ENCODE data around the gene PPP1R9A.

PPP1R9A gene

GRCh38 chr7:95267754-95268153 lies 360.4 kb downstream of the PPP1R9A start:
- Histone ChIP-seq H3K9me3 (ENCODE audit: control insufficient read depth, low read length) (no peaks in the 10 kb centered on the region), H3K9ac (ENCODE audit: low read length) (no peak overlapping the region), H3K4me1 (ENCODE audit: control insufficient read depth, insufficient read depth, low read length) (peaks cover 6% of the 10 kb centered on the region), H3K4me3 (ENCODE audit: low read length) (no peak overlapping the region), H3K27me3 (ENCODE audit: control insufficient read depth, insufficient read depth, low read length) (no peaks in the 10 kb centered on the region), H3K36me3 (ENCODE audit: control insufficient read depth, insufficient read depth, low read length) (no peaks in the 10 kb centered on the region)

DNA sequence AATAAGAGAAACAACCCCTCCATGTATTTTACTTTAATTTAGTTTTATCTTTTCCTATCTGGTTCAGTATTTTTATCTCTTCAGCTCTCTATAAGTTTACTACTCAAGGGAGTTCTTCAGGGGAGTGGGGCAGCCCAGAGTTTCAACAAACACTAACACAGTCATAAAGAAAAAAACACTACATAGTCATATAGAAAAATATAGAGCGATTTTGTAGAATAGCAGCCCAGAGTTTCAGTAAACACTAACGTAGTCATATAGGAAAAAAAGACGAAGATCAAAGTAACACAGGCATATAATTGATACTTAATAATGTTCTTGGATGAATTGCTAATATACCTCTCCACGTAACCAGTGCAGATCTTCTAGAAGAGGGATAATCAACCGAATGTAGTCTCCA lies 362.2 kb downstream of the PPP1R9A start:
- Histone ChIP-seq H3K4me3 (ENCODE audit: low read length) (no peak overlapping the region), H3K27me3 (ENCODE audit: control insufficient read depth, insufficient read depth, low read length) (no peaks in the 10 kb centered on the region), H3K9me3 (ENCODE audit: control insufficient read depth, low read length) (no peaks in the 10 kb centered on the region), H3K4me1 (ENCODE audit: control insufficient read depth, insufficient read depth, low read length) (peaks cover 6% of the 10 kb centered on the region), H3K36me3 (ENCODE audit: control insufficient read depth, insufficient read depth, low read length) (no peaks in the 10 kb centered on the region), H3K9ac (ENCODE audit: low read length) (no peak overlapping the region)

DNA sequence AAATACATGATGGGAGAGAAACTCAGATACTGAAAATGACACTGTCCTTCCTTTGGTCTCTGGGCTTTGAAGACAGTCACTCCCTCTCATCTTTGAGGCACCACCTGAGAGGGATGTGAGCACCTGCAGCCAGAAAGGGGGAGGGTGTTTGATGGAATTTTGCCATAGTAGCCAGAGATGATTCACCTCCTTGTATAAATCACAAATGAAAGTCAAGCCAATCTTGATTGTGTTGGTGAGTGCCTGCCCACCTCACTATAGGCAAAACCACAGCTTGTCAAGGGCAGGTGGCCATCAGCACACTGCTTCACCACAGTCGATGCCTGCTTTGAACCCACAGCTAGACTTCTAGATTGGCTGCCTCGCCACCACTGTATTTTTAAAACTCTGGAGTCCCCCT lies 368.7 kb downstream of the PPP1R9A start:
- Histone ChIP-seq H3K36me3 (ENCODE audit: control insufficient read depth, insufficient read depth, low read length) (no peaks in the 10 kb centered on the region), H3K27me3 (ENCODE audit: control insufficient read depth, insufficient read depth, low read length) (no peaks in the 10 kb centered on the region), H3K9ac (ENCODE audit: low read length) (no peak overlapping the region), H3K4me1 (ENCODE audit: control insufficient read depth, insufficient read depth, low read length) (peaks cover 2% of the 10 kb centered on the region), H3K9me3 (ENCODE audit: control insufficient read depth, low read length) (no peaks in the 10 kb centered on the region), H3K4me3 (ENCODE audit: low read length) (no peak overlapping the region)

DNA sequence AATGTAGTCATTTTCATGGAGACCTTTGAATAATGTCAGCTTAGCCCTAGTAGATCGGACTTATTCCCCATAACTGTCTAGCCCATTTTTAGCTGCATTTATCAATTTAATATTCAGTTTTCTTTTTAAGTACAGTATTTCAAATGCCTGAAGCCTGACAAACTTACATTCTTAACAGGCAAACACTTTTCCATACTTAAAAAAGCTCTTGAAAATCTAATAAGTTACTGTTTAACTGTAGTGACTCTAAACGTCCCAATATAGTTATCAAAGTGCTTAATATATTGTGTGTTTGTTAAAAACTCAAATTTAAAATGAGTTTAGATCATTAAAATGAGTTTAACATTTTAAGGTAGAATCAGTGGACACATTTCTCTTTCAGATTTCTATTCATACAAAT lies 372.0 kb downstream of the PPP1R9A start:
- no peaks in the 10 kb centered on the region for H3K27me3 ChIP-seq (ENCODE audit: control insufficient read depth, insufficient read depth, low read length)
- H3K9me3 ChIP-seq (ENCODE audit: control insufficient read depth, low read length): no peaks in the 10 kb centered on the region
- no peak overlapping the region for H3K9ac ChIP-seq (ENCODE audit: low read length)
- no peaks in the 10 kb centered on the region for H3K4me1 ChIP-seq (ENCODE audit: control insufficient read depth, insufficient read depth, low read length)
- H3K36me3 ChIP-seq (ENCODE audit: control insufficient read depth, insufficient read depth, low read length): no peaks in the 10 kb centered on the region
- no peak overlapping the region for H3K4me3 ChIP-seq (ENCODE audit: low read length)

GRCh38 chr7:95286096-95286495 lies 378.7 kb downstream of the PPP1R9A start:
- no peaks in the 10 kb centered on the region for H3K27me3 ChIP-seq (ENCODE audit: control insufficient read depth, insufficient read depth, low read length)
- no peak overlapping the region for H3K9ac ChIP-seq (ENCODE audit: low read length)
- H3K4me3 ChIP-seq (ENCODE audit: low read length): no peak overlapping the region
- no peaks in the 10 kb centered on the region for H3K4me1 ChIP-seq (ENCODE audit: control insufficient read depth, insufficient read depth, low read length)
- no peaks in the 10 kb centered on the region for H3K9me3 ChIP-seq (ENCODE audit: control insufficient read depth, low read length)
- H3K36me3 ChIP-seq (ENCODE audit: control insufficient read depth, insufficient read depth, low read length): no peaks in the 10 kb centered on the region

DNA sequence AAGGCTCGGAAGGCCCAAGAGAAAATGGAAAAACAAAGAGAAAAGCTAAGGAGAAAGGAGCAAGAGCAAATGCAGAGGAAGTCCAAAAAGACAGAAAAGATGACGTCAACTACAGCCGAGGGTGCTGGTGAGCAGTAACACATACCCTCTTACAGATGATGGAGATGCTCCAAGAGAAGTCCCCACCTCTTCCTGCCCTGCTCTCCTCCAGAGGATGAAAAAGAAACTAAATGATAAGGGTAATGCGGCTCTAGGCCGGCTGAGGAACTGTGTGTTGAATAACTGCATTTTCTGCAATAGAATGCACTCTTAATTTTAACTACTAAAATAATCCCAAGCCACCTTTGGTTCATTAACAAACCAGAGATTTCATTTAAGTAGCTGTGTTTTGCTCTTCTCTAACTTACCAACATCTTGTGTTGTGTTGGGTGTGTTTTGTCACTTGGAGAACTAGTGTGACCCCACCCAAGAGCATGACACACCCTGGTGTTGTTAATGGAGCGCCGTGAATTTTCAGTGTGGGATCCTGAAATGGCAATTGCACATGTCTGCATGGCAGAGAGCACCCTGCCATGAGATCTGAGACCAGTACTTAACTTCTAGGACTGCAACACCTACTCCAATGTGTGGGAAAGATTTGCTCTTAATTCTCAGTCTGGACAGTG lies 382.9 kb downstream of the PPP1R9A start:
- no peaks in the 10 kb centered on the region for H3K9me3 ChIP-seq (ENCODE audit: control insufficient read depth, low read length)
- H3K27me3 ChIP-seq (ENCODE audit: control insufficient read depth, insufficient read depth, low read length): no peaks in the 10 kb centered on the region
- no peaks in the 10 kb centered on the region for H3K4me1 ChIP-seq (ENCODE audit: control insufficient read depth, insufficient read depth, low read length)
- H3K9ac ChIP-seq (ENCODE audit: low read length): no peak overlapping the region
- no peaks in the 10 kb centered on the region for H3K36me3 ChIP-seq (ENCODE audit: control insufficient read depth, insufficient read depth, low read length)
- no peak overlapping the region for H3K4me3 ChIP-seq (ENCODE audit: low read length)

DNA sequence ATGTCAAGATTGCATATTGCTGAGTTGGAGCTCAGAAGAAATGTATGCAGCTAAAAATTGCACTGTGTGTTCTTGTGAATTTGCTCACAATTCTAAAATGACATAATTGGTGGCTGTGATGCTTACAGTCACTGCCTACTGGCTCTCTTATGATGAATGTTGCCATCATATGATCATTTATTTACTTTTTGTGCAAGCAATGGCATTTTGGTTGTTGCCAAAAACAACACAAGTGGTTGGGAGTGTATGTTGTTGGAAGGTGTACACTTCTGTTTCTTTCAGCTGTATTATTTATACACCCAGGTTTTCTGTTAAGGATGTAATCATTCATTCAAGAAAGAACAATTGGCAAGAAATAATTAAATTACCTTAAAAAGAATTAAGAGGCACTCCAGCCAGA lies 388.0 kb downstream of the PPP1R9A start:
- H3K4me3 ChIP-seq (ENCODE audit: low read length): no peak overlapping the region
- H3K9ac ChIP-seq (ENCODE audit: low read length): no peak overlapping the region

DNA sequence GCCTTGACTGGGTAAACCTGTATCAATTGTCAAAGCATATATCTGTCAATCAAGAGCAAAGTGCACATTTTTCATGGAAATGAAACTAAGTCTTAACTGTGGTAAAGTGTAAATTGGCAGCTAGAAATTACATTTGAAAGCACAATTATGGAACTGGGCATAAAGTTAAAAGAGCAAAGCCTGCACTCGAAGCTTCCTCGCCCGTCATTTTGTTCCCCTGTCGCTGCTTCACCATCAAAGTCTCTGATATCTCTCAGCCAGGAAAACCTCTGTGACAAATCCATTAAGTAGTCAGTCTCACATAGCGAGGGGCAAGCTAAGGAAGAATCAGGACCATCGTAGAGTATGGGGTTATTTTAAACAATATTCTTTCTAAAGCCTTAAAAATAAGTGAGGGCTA lies 389.1 kb downstream of the PPP1R9A start:
- no peaks in the 10 kb centered on the region for H3K4me1 ChIP-seq (ENCODE audit: control insufficient read depth, insufficient read depth, low read length)
- no peak overlapping the region for H3K9ac ChIP-seq (ENCODE audit: low read length)
- no peaks in the 10 kb centered on the region for H3K9me3 ChIP-seq (ENCODE audit: control insufficient read depth, low read length)
- H3K4me3 ChIP-seq (ENCODE audit: low read length): no peak overlapping the region
- no peaks in the 10 kb centered on the region for H3K27me3 ChIP-seq (ENCODE audit: control insufficient read depth, insufficient read depth, low read length)
- no peaks in the 10 kb centered on the region for H3K36me3 ChIP-seq (ENCODE audit: control insufficient read depth, insufficient read depth, low read length)

More for the DNA sequence above, 388.0 kb downstream of the PPP1R9A start:
- no peaks in the 10 kb centered on the region for H3K4me1 ChIP-seq (ENCODE audit: control insufficient read depth, insufficient read depth, low read length)
- no peaks in the 10 kb centered on the region for H3K36me3 ChIP-seq (ENCODE audit: control insufficient read depth, insufficient read depth, low read length)
- no peaks in the 10 kb centered on the region for H3K9me3 ChIP-seq (ENCODE audit: control insufficient read depth, low read length)
- H3K27me3 ChIP-seq (ENCODE audit: control insufficient read depth, insufficient read depth, low read length): no peaks in the 10 kb centered on the region

- H3K4me3 ChIP-seq (ENCODE audit: low read length): no peak overlapping the region
- H3K9me3 ChIP-seq (ENCODE audit: control insufficient read depth, low read length): no peaks in the 10 kb centered on the region
- H3K9ac ChIP-seq (ENCODE audit: low read length): no peak overlapping the region
- no peaks in the 10 kb centered on the region for H3K36me3 ChIP-seq (ENCODE audit: control insufficient read depth, insufficient read depth, low read length)
- H3K27me3 ChIP-seq (ENCODE audit: control insufficient read depth, insufficient read depth, low read length): no peaks in the 10 kb centered on the region
- no peaks in the 10 kb centered on the region for H3K4me1 ChIP-seq (ENCODE audit: control insufficient read depth, insufficient read depth, low read length)
These were observed 389.6 kb downstream of the PPP1R9A start for GRCh38 chr7:95297041-95297440.

- H3K27me3 ChIP-seq (ENCODE audit: control insufficient read depth, insufficient read depth, low read length): no peaks in the 10 kb centered on the region
- H3K9ac ChIP-seq (ENCODE audit: low read length): no peak overlapping the region
- H3K36me3 ChIP-seq (ENCODE audit: control insufficient read depth, insufficient read depth, low read length): no peaks in the 10 kb centered on the region
- no peak overlapping the region for H3K4me3 ChIP-seq (ENCODE audit: low read length)
- H3K9me3 ChIP-seq (ENCODE audit: control insufficient read depth, low read length): no peaks in the 10 kb centered on the region
- no peaks in the 10 kb centered on the region for H3K4me1 ChIP-seq (ENCODE audit: control insufficient read depth, insufficient read depth, low read length)
These were observed 390.7 kb downstream of the PPP1R9A start for GRCh38 chr7:95298091-95298490.

GRCh38 chr7:95303013-95303905 lies 395.9 kb downstream of the PPP1R9A start:
- Histone ChIP-seq H3K4me3 (ENCODE audit: low read length) (no peak overlapping the region), H3K4me1 (ENCODE audit: control insufficient read depth, insufficient read depth, low read length) (no peaks in the 10 kb centered on the region)

DNA sequence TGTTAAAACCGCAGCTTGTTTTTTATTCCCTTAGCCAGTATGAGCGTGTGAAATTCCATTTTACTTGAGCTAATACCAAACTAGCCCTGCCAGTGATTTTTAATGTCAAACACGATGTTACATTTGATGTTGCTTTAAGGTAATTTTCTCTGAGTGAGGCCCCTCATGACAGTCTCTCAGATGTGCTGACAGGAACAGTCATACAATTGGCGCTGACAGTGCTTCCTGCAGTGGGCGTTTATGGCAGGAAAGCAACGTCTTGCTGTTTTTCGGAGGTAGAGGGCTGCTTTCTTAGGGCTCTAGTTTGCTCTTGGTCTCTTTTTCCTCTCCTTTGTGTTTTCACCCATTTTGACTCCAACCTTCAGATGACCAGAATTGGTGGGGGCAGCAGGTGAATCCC lies 397.6 kb downstream of the PPP1R9A start:
- Histone ChIP-seq H3K27me3 (ENCODE audit: control insufficient read depth, insufficient read depth, low read length) (no peaks in the 10 kb centered on the region), H3K9ac (ENCODE audit: low read length) (no peak overlapping the region), H3K4me1 (ENCODE audit: control insufficient read depth, insufficient read depth, low read length) (no peaks in the 10 kb centered on the region), H3K9me3 (ENCODE audit: control insufficient read depth, low read length) (no peaks in the 10 kb centered on the region), H3K36me3 (ENCODE audit: control insufficient read depth, insufficient read depth, low read length) (no peaks in the 10 kb centered on the region), H3K4me3 (ENCODE audit: low read length) (no peak overlapping the region)

More at GRCh38 chr7:95303013-95303905, 395.9 kb downstream of the PPP1R9A start:
- Histone ChIP-seq H3K36me3 (ENCODE audit: control insufficient read depth, insufficient read depth, low read length) (no peaks in the 10 kb centered on the region), H3K9ac (ENCODE audit: low read length) (no peak overlapping the region), H3K27me3 (ENCODE audit: control insufficient read depth, insufficient read depth, low read length) (no peaks in the 10 kb centered on the region), H3K9me3 (ENCODE audit: control insufficient read depth, low read length) (no peaks in the 10 kb centered on the region)
